PC-9 (cell line): ENCODE results near the gene MACROD1. TPM values are rescaled to one million over a fixed set of nuclear protein-coding genes. Genes with fewer than 3 reads are reported as not detected.

Source experiments
- BruUV-seq: library from RNA; stranded (reverse); fragments of 400-500 nt; replicated peaks from 2 replicates; lab custom pipeline; 2021; lab: Mats Ljungman, UMichigan
- CTCF ChIA-PET: fragments of 300-600 bp; sonication (Branson Sonifier 250); formaldehyde crosslinking; loops from one replicate; lab custom pipeline; 2022; ENCODE audit warnings: antibody characterized with exemption; lab: Charles Lee
- POLR2A ChIA-PET: fragments of 300-600 bp; sonication (Branson Sonifier 250); formaldehyde crosslinking; loops from one replicate; lab custom pipeline; 2022; ENCODE audit warnings: antibody characterized with exemption; ENCODE audit not compliant: unreplicated experiment; lab: Charles Lee
- DNase-seq, 2 experiments: peaks; one replicate each; pipeline versions ENCODE4 v3.0.0 to v3.0.0-alpha.2; 2015 to 2022; ENCODE audit warnings: mixed read lengths in 1 of 2
- H2AFZ ChIP-seq: fragments of 200-600 bp; sonication (generic); 2 replicates; pipeline ENCODE4 v1.8.1; 2017; ENCODE audit warnings: antibody characterized with exemption
- H3F3A ChIP-seq: fragments of 200-600 bp; sonication (generic); 2 replicates; pipeline ENCODE4 v1.8.1; 2017; ENCODE audit warnings: antibody characterized with exemption, mild to moderate bottlenecking, low read depth; ENCODE audit not compliant: insufficient read depth
- H3K27ac ChIP-seq: fragments of 200-600 bp; sonication (generic); 2 replicates; pipeline ENCODE4 v1.6.1; 2016; ENCODE audit warnings: mixed run types
- H3K27me3 ChIP-seq: fragments of 200-600 bp; sonication (generic); 2 replicates; pipeline ENCODE4 v1.6.1; 2016; ENCODE audit warnings: low read depth, mixed run types; ENCODE audit not compliant: insufficient read depth
- H3K36me3 ChIP-seq: fragments of 200-600 bp; sonication (generic); 2 replicates; pipeline ENCODE4 v1.6.1; 2016; ENCODE audit warnings: low read depth, mixed run types
- H3K4me1 ChIP-seq: fragments of 200-600 bp; sonication (generic); replicated peaks from 2 replicates; pipeline ENCODE4 v1.6.1; 2016; ENCODE audit warnings: mixed run types; ENCODE audit not compliant: insufficient read depth
- H3K4me2 ChIP-seq: fragments of 200-600 bp; sonication (generic); 2 replicates; pipeline ENCODE4 v1.6.1; 2017; ENCODE audit warnings: mixed run types
- H3K4me3 ChIP-seq: fragments of 200-600 bp; sonication (generic); 2 replicates; pipeline ENCODE4 v1.6.1; 2016; ENCODE audit warnings: mixed run types
- H3K79me2 ChIP-seq: fragments of 200-600 bp; sonication (generic); 2 replicates; pipeline ENCODE4 v1.6.1; 2017; ENCODE audit warnings: low read depth, mixed run types
- H3K9me2 ChIP-seq: fragments of 200-600 bp; sonication (generic); 2 replicates; pipeline ENCODE4 v1.8.1; 2017; ENCODE audit warnings: mild to moderate bottlenecking; ENCODE audit not compliant: insufficient read depth
- H3K9me3 ChIP-seq: fragments of 200-600 bp; sonication (generic); 2 replicates; pipeline ENCODE4 v1.8.1; 2016; ENCODE audit warnings: low read depth; ENCODE audit not compliant: insufficient read depth
- H4K20me1 ChIP-seq: fragments of 200-600 bp; sonication (generic); 2 replicates; pipeline ENCODE4 v1.8.1; 2017; ENCODE audit not compliant: insufficient read depth
- CTCF ChIP-seq: fragments of 200-600 bp; sonication (generic); conservative IDR thresholded peaks from 2 replicates; pipeline ENCODE4 v1.6.1; 2017; ENCODE audit warnings: mixed run types, antibody characterized with exemption, mild to moderate bottlenecking, moderate library complexity
- EZH2 ChIP-seq: fragments of 200-600 bp; sonication (generic); IDR thresholded peaks from 2 replicates; pipeline ENCODE4 v1.8.0; 2017; ENCODE audit warnings: antibody characterized with exemption, low read depth
- intact Hi-C: fragments of 100-400 bp; cut with micrococcal nuclease; formaldehyde crosslinking; loops from one replicate; pipeline ENCODE4 v1.10.0; 2022; ENCODE audit not compliant: unreplicated experiment
- total RNA-seq: library from RNA; stranded (reverse); gene quantifications from 2 replicates; pipeline ENCODE4 v1.2.3, GENCODE V29; 2021

Gene MACROD1
- total RNA-seq, 1 experiment from 2014 or later = 41.0 TPM

DNA sequence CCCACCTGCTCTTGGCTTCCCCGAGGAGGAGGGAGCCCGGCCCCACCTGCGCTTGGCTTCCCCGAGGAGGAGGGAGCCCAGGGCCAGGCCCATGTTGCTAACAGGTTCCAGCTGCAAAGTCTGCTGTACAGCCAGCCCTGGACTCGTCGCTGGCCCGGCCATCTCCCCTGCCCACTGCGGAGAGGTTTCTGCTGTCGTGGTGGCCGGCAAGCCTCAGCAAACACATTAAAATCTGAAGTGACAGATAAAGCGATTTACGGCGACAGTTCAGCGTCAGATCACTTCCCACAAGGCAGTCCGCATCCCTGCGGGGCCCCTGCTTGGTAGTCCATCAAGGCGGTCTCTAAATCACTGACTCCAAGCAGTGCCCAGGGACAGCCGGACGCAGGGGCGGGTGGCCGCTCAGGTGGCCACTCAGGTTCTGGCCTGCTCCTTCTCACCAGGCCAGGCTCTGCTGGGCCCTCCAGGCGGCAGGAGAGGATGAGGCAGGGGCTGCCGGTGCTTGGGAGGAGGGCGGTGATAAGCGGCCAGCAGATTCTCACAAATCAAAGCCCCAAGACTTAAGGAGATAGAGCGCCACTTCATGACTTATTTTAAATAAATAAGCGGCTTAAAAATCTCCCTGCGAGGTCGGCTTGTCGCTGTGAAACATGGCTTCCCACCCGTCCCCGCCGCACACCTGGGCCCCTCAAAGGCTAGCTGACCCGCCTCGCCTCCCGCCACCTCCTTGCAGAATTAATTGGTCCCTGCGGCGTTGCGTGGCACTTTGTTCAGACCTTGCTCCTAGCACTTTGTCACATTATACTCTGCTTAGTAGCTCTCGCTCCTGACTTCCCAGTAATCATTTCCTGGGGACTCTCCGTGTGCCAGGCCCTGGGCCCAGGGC, 21.1 kb downstream of the MACROD1 start:
- H3K4me3 ChIP-seq = no peak overlapping the region
- no peaks in the 10 kb centered on the region for H3K9me2 ChIP-seq
- no peaks in the 10 kb centered on the region for H3K9me3 ChIP-seq
- DNase-seq = no peak
- 0 out of 2 replicates have a peak, but pooled peaks cover 4% of the 10 kb centered on the region for H3K79me2 ChIP-seq
- no TSS peak for BruUV-seq
- H3K27ac ChIP-seq = no peak overlapping the region
- no peaks in the 10 kb centered on the region for H3K4me1 ChIP-seq
- H4K20me1 ChIP-seq = peaks cover 52% of the 10 kb centered on the region
- H3F3A ChIP-seq = no peaks in the 10 kb centered on the region
- intact Hi-C loops = loop anchor here (10.0 kb wide), 1 partner anchor 1110 kb away; no protein-coding TSS in a partner anchor
- H3K4me2 ChIP-seq = no peak overlapping the region
- POLR2A ChIA-PET = no interaction called here
- H3K27me3 ChIP-seq = no peaks in the 10 kb centered on the region
- no peaks in the 10 kb centered on the region for H3K36me3 ChIP-seq
- no peak overlapping the region for H2AFZ ChIP-seq
- CTCF ChIA-PET = interaction anchor here (0.7 kb wide), 1 partner anchor 66 kb away, joined by 5 read pairs; no protein-coding TSS in a partner anchor
- TF ChIP-seq CTCF = no peak
- TF ChIP-seq EZH2 = no peak

- no peak for DNase-seq
- Histone ChIP-seq H3F3A (no peaks in the 10 kb centered on the region), H3K9me2 (no peaks in the 10 kb centered on the region), H4K20me1 (peaks cover 49% of the 10 kb centered on the region), H3K4me1 (no peaks in the 10 kb centered on the region), H3K4me3 (no peak overlapping the region), H3K79me2 (no peaks in the 10 kb centered on the region), H3K4me2 (no peak overlapping the region), H3K27me3 (no peaks in the 10 kb centered on the region), H3K27ac (no peak overlapping the region), H3K9me3 (no peaks in the 10 kb centered on the region), H2AFZ (no peak overlapping the region), H3K36me3 (no peaks in the 10 kb centered on the region)
- TF ChIP-seq CTCF (no peak), EZH2 (no peak)
- intact Hi-C loops = loop anchor here (10.0 kb wide), 1 partner anchor 1106 kb away; no protein-coding TSS in a partner anchor
- POLR2A ChIA-PET = no interaction called here
- CTCF ChIA-PET = no interaction called here
- BruUV-seq = no TSS peak
These were observed 24.7 kb downstream of the MACROD1 start for GRCh38 chr11:64141081-64141783.

DNA sequence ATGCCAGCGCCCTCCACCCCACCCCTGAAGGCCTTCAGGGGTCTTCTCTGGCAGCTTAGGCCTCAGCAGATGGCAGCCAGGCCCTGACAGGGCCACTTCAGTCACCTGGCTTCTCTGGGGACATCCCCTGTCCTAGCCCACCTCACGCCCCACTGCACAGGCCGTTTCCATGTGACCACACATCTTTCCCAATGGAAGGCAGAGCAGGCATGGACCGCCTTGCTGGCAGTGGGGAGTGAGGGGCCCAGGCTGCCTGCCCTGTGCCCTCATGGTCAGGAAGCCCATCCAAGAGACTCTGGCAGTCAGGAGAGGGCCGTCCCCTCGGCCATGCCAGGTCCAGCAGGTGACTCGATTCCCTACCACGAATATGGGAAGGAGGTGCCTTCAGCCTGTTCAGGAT, 25.8 kb downstream of the MACROD1 start:
- TF ChIP-seq EZH2 (no peak), CTCF (no peak)
- Histone ChIP-seq H3K4me3 (no peak overlapping the region), H3K36me3 (no peaks in the 10 kb centered on the region), H3K27me3 (no peaks in the 10 kb centered on the region), H2AFZ (no peak overlapping the region), H3K79me2 (no peaks in the 10 kb centered on the region), H3K4me2 (no peak overlapping the region), H3K27ac (no peak overlapping the region), H3K9me3 (no peaks in the 10 kb centered on the region), H3K4me1 (no peaks in the 10 kb centered on the region), H4K20me1 (peaks cover 45% of the 10 kb centered on the region), H3K9me2 (no peaks in the 10 kb centered on the region), H3F3A (no peaks in the 10 kb centered on the region)
- BruUV-seq = no TSS peak
- intact Hi-C loops = loop anchor here (10.0 kb wide), 1 partner anchor 1105 kb away; no protein-coding TSS in a partner anchor
- no peak for DNase-seq
- ChIA-PET CTCF (no interaction called here), POLR2A (no interaction called here)
